PC-9 (cell line): ENCODE results near the gene CAMTA1.

Experiments used
- CTCF ChIP-seq: fragments of 200-600 bp; sonication (generic); conservative IDR thresholded peaks from 2 replicates; pipeline ENCODE4 v1.6.1; 2017; ENCODE audit warnings: mixed run types, antibody characterized with exemption, mild to moderate bottlenecking, moderate library complexity
- EZH2 ChIP-seq: fragments of 200-600 bp; sonication (generic); IDR thresholded peaks from 2 replicates; pipeline ENCODE4 v1.8.0; 2017; ENCODE audit warnings: antibody characterized with exemption, low read depth

GRCh38 chr1:7642781-7643529 lies 857.7 kb downstream of the CAMTA1 start:
- TF ChIP-seq CTCF = no peak
- TF ChIP-seq EZH2 = no peak
